Kidney (tissue), 14 donors: Measurements from ENCODE around the gene ST8SIA3. TPM values are rescaled to one million over a fixed set of nuclear protein-coding genes. Genes with fewer than 3 reads are reported as not detected.

Source experiments
- DNase-seq, 5 donors: peaks; one replicate each; pipeline ENCODE4 v3.0.0-alpha.2; 2013 to 2020
- FAIRE-seq: peaks from 2 replicates; lab custom pipeline; 2012; peaks lifted over from hg19 to GRCh38; lab: Jason Lieb, UNC
- H3K27ac ChIP-seq, 2 donors: one replicate each; pipeline ENCODE4 v1.7.0; 2013; ENCODE audit warnings: low read depth in 2 of 2, low read length in 2 of 2, inconsistent platforms in 1 of 2
- H3K27me3 ChIP-seq: one replicate; pipeline ENCODE4 v1.7.1; 2013; ENCODE audit warnings: low read length, inconsistent platforms; ENCODE audit not compliant: control insufficient read depth, insufficient read depth
- H3K36me3 ChIP-seq, 3 donors: one replicate each; pipeline versions ENCODE4 v1.7.0 to v1.7.1; 2013; ENCODE audit warnings: low read length in 3 of 3, control low read depth in 1 of 3, inconsistent platforms in 1 of 3; ENCODE audit not compliant: insufficient read depth in 3 of 3, control insufficient read depth in 2 of 3
- H3K4me1 ChIP-seq, 3 donors: one replicate each; pipeline versions ENCODE4 v1.7.0 to v1.7.1; 2013; ENCODE audit warnings: low read length in 3 of 3, inconsistent platforms in 1 of 3, low read depth in 1 of 3; ENCODE audit not compliant: control insufficient read depth in 2 of 3, insufficient read depth in 2 of 3
- H3K4me3 ChIP-seq, 3 donors: one replicate each; pipeline versions ENCODE4 v1.7.0 to v1.8.1; 2013; ENCODE audit warnings: low read length in 3 of 3, control low read depth in 1 of 3, inconsistent platforms in 1 of 3
- H3K9ac ChIP-seq, 3 donors: one replicate each; pipeline versions ENCODE4 v1.7.0 to v1.7.1; 2013; ENCODE audit warnings: low read length in 3 of 3, control low read depth in 1 of 3, inconsistent platforms in 1 of 3
- H3K9me3 ChIP-seq, 3 donors: one replicate each; pipeline versions ENCODE4 v1.7.0 to v1.7.1; 2013; ENCODE audit warnings: low read length in 3 of 3, control low read depth in 1 of 3, inconsistent platforms in 1 of 3; ENCODE audit not compliant: control insufficient read depth in 2 of 3, insufficient read depth in 1 of 3
- CTCF ChIP-seq: IDR thresholded peaks from 3 replicates; pipeline ENCODE4 v1.5.1; 2012; ENCODE audit warnings: mild to moderate bottlenecking, moderate library complexity, borderline replicate concordance; ENCODE audit not compliant: insufficient read depth; ENCODE audit errors: extremely low read depth
- intact Hi-C: fragments of 100-400 bp; cut with DNase I; formaldehyde crosslinking; loops from one replicate; pipeline ENCODE4 v1.11.1; 2022
- polyA plus RNA-seq: library from polyadenylated mRNA; stranded (reverse); fragments of 350-450 nt; fragmentation: Illumina TruSeq; extraction: RNeasy Lipid Tissue Mini Kit (QIAGEN cat#74804); gene quantifications from one replicate; pipeline ENCODE4 v1.2.3, GENCODE V29; 2014; ENCODE audit warnings: low read depth, low replicate concordance; ENCODE audit not compliant: insufficient read depth
- total RNA-seq: library from RNA; stranded (reverse); fragmentation: NEBNext Ultra II Directional; extraction: Animal tissue kit (Norgen Biotek cat#: 25700); gene quantifications from one replicate; pipeline ENCODE4 v1.2.1, GENCODE V29; 2021
- donor health status: control.
- donor health status: control.
- donor health status: control.
- donor health status: control.
- donor health status: control.
- donor health status: DM: yes; HTN: yes; CAD: no.
- donor health status: Normal renal cell carcinoma (clear cell type).

Gene ST8SIA3
- total and polyA plus RNA-seq, 2 donors from 2014 or later, result not detected

GRCh38 chr18:57320603-57321002 is 31.8 kb upstream of the ST8SIA3 start:
- H3K27ac ChIP-seq, result no peak overlapping the region
- no peak for TF ChIP-seq CTCF
- no peak overlapping the region for H3K9ac ChIP-seq
- no peaks in the 10 kb centered on the region for H3K9me3 ChIP-seq
- FAIRE-seq (no peak), DNase-seq (no peak)
- no peaks in the 10 kb centered on the region for H3K36me3 ChIP-seq
- no peaks in the 10 kb centered on the region for H3K4me1 ChIP-seq
- intact Hi-C loops, result no loop called here
- no peaks in the 10 kb centered on the region for H3K27me3 ChIP-seq
- H3K4me3 ChIP-seq, result no peak overlapping the region

- no peaks in the 10 kb centered on the region for H3K9me3 ChIP-seq
These were observed 26.7 kb upstream of the ST8SIA3 start for GRCh38 chr18:57325491-57326166.

DNA sequence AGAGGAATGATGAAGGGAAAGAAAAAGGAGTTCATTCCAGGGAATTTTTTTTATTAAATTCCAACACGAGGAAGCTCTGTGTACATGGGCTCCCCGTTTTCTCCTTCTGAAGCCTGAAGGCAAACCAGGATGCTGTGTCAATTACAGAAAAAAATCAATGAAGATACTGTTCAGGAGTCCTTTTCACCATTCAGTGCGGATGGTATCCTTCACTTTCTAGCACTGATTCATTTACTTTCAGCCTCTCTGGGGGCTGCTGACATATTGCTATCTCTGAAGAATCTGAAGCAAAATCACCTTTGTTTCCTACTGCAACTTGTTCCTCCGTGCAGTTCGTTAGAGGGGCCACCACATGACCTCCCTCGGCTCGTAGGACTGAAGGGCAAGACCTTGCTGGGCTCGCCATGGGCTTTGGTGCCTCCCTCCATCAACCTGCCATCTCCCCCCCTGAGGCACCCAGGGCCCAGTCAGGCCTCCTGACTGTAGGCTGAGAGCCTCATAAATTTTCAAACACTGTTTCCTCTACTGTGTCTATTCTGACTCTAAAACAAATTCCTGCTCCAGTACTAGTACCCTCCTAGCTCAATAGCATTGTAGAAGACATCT is 25.5 kb upstream of the ST8SIA3 start:
- no peak overlapping the region for H3K4me3 ChIP-seq
- H3K36me3 ChIP-seq, result no peaks in the 10 kb centered on the region
- no peak overlapping the region for H3K9ac ChIP-seq
- TF ChIP-seq CTCF, result no peak
- no peak for DNase-seq
- intact Hi-C loops, result no loop called here
- no peak overlapping the region for H3K27ac ChIP-seq
- no peak for FAIRE-seq
- no peaks in the 10 kb centered on the region for H3K4me1 ChIP-seq
- no peaks in the 10 kb centered on the region for H3K9me3 ChIP-seq
- no peaks in the 10 kb centered on the region for H3K27me3 ChIP-seq

More at GRCh38 chr18:57325491-57326166, 26.7 kb upstream of the ST8SIA3 start:
- Histone ChIP-seq H3K27ac (no peak overlapping the region), H3K9ac (no peak overlapping the region), H3K36me3 (no peaks in the 10 kb centered on the region), H3K27me3 (no peaks in the 10 kb centered on the region), H3K4me1 (no peaks in the 10 kb centered on the region), H3K4me3 (no peak overlapping the region)
- FAIRE-seq (no peak), DNase-seq (no peak)
- intact Hi-C loops, result no loop called here
- TF ChIP-seq CTCF, result no peak

DNA sequence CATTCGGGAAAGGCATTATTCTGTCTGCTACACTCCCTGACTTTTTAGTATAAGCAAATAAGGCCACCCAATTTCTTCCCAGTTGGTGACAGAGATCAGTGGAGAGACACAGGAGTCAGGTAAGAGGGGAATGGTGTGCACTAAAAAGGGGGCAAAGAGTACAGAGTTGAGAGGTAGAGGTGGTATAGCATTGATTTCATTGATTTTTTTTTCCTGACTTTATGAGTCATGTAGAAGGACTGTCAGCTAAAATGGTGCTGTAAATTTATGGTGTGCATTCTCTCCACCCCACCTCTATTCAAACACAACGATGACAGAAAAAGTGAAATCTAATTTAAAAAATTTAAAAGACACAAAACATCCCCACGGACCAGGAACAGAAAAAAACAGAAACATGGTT is 23.7 kb upstream of the ST8SIA3 start:
- DNase-seq (no peak), FAIRE-seq (no peak)
- H3K27me3 ChIP-seq, result no peaks in the 10 kb centered on the region
- no peaks in the 10 kb centered on the region for H3K36me3 ChIP-seq
- no peak overlapping the region for H3K4me3 ChIP-seq
- TF ChIP-seq CTCF, result no peak
- intact Hi-C loops, result no loop called here
- H3K9ac ChIP-seq, result no peak overlapping the region
- H3K27ac ChIP-seq, result no peak overlapping the region
- no peaks in the 10 kb centered on the region for H3K4me1 ChIP-seq
- no peaks in the 10 kb centered on the region for H3K9me3 ChIP-seq
